Activated T-helper 17 cell treated with anti-CD3 and anti-CD28 coated beads, Interleukin-2, amount 50 U/mL, for 72 hours (primary cell): ENCODE data around the gene PAX5. TPM values are rescaled to one million over a fixed set of nuclear protein-coding genes. Genes with fewer than 3 reads are reported as not detected.

ENCODE experiments used
- ATAC-seq: fragments of 150-1000 bp; cut with Tn5 transposase; replicated peaks from 2 replicates; pipeline ENCODE4 v1.10.0; 2021; ENCODE audit warnings: mild to moderate bottlenecking, moderate library complexity
- H3K27ac Mint-ChIP-seq: one replicate; pipeline ENCODE4 v1.8.0; 2022; ENCODE audit warnings: mixed read lengths
- H3K27me3 Mint-ChIP-seq: one replicate; pipeline ENCODE4 v1.8.0; 2022; ENCODE audit warnings: mixed read lengths
- H3K36me3 Mint-ChIP-seq: one replicate; pipeline ENCODE4 v1.8.0; 2022; ENCODE audit warnings: low read depth, mild to moderate bottlenecking, mixed read lengths
- H3K4me1 Mint-ChIP-seq: one replicate; pipeline ENCODE4 v1.8.0; 2022; ENCODE audit warnings: mixed read lengths
- H3K4me3 Mint-ChIP-seq: one replicate; pipeline ENCODE4 v1.8.0; 2022; ENCODE audit warnings: mild to moderate bottlenecking, mixed read lengths
- H3K9me3 Mint-ChIP-seq: one replicate; pipeline ENCODE4 v1.8.0; 2022; ENCODE audit warnings: mixed read lengths
- total RNA-seq, 2 donors: library from RNA; stranded (reverse); gene quantifications; one replicate each; pipeline ENCODE4 v1.2.3, GENCODE V29; 2022

The PAX5 gene
- total RNA-seq, 2 donors from 2014 or later, result 0.30 to 0.66 TPM

GRCh38 chr9:36993933-36994764, 39.9 kb downstream of the PAX5 start:
- Mint-ChIP-seq H3K4me1 (no peaks in the 10 kb centered on the region), H3K4me3 (no peak overlapping the region), H3K36me3 (no peaks in the 10 kb centered on the region), H3K27me3 (peaks cover 32% of the 10 kb centered on the region), H3K27ac (no peak overlapping the region), H3K9me3 (no peaks in the 10 kb centered on the region)
- ATAC-seq, result no peak

GRCh38 chr9:36992501-36993316, 41.4 kb downstream of the PAX5 start:
- H3K4me1 Mint-ChIP-seq, result no peaks in the 10 kb centered on the region
- no peaks in the 10 kb centered on the region for H3K9me3 Mint-ChIP-seq
- ATAC-seq, result no peak
- H3K27me3 Mint-ChIP-seq, result peaks cover 38% of the 10 kb centered on the region
- no peak overlapping the region for H3K4me3 Mint-ChIP-seq
- no peak overlapping the region for H3K27ac Mint-ChIP-seq
- H3K36me3 Mint-ChIP-seq, result no peaks in the 10 kb centered on the region

- peaks cover 4% of the 10 kb centered on the region for H3K4me1 Mint-ChIP-seq
- no peaks in the 10 kb centered on the region for H3K9me3 Mint-ChIP-seq
- H3K27me3 Mint-ChIP-seq, result peaks cover 48% of the 10 kb centered on the region
- no peak overlapping the region for H3K27ac Mint-ChIP-seq
- peaks cover 4% of the 10 kb centered on the region for H3K36me3 Mint-ChIP-seq
- H3K4me3 Mint-ChIP-seq, result no peak overlapping the region
- peak; percentile 34 for ATAC-seq
These were observed 42.4 kb downstream of the PAX5 start for GRCh38 chr9:36991516-36992134.

GRCh38 chr9:36988848-36989247, 45.2 kb downstream of the PAX5 start:
- peaks cover 4% of the 10 kb centered on the region for H3K36me3 Mint-ChIP-seq
- H3K9me3 Mint-ChIP-seq, result no peaks in the 10 kb centered on the region
- H3K4me1 Mint-ChIP-seq, result peaks cover 4% of the 10 kb centered on the region
- H3K4me3 Mint-ChIP-seq, result no peak overlapping the region
- H3K27me3 Mint-ChIP-seq, result peaks cover 56% of the 10 kb centered on the region
- ATAC-seq, result no peak
- no peak overlapping the region for H3K27ac Mint-ChIP-seq

- H3K4me3 Mint-ChIP-seq, result no peak overlapping the region
- ATAC-seq, result peak; percentile 77
- H3K9me3 Mint-ChIP-seq, result no peaks in the 10 kb centered on the region
- peaks cover 61% of the 10 kb centered on the region for H3K27me3 Mint-ChIP-seq
- H3K36me3 Mint-ChIP-seq, result peaks cover 4% of the 10 kb centered on the region
- H3K27ac Mint-ChIP-seq, result no peak overlapping the region
- peaks cover 4% of the 10 kb centered on the region for H3K4me1 Mint-ChIP-seq
These were observed 46.2 kb downstream of the PAX5 start for GRCh38 chr9:36987891-36988290.

- Mint-ChIP-seq H3K4me3 (no peak overlapping the region), H3K27ac (no peak overlapping the region), H3K9me3 (no peaks in the 10 kb centered on the region)
These were observed 46.7 kb downstream of the PAX5 start for GRCh38 chr9:36987409-36987808.

GRCh38 chr9:36986468-36987408, 47.3 kb downstream of the PAX5 start:
- Mint-ChIP-seq H3K36me3 (peaks cover 4% of the 10 kb centered on the region), H3K4me1 (peaks cover 4% of the 10 kb centered on the region), H3K27me3 (peaks cover 64% of the 10 kb centered on the region), H3K9me3 (no peaks in the 10 kb centered on the region), H3K4me3 (peak overlapping the region; percentile 51), H3K27ac (no peak overlapping the region)
- ATAC-seq, result no peak

More at GRCh38 chr9:36987409-36987808, 46.7 kb downstream of the PAX5 start:
- ATAC-seq, result no peak
- H3K4me1 Mint-ChIP-seq, result peaks cover 4% of the 10 kb centered on the region
- peaks cover 66% of the 10 kb centered on the region for H3K27me3 Mint-ChIP-seq
- H3K36me3 Mint-ChIP-seq, result peaks cover 4% of the 10 kb centered on the region

GRCh38 chr9:36985769-36986467, 48.1 kb downstream of the PAX5 start:
- Mint-ChIP-seq H3K9me3 (no peaks in the 10 kb centered on the region), H3K4me1 (peaks cover 4% of the 10 kb centered on the region), H3K27ac (no peak overlapping the region), H3K4me3 (peak overlapping the region; percentile 46), H3K36me3 (peaks cover 4% of the 10 kb centered on the region), H3K27me3 (peaks cover 61% of the 10 kb centered on the region)
- ATAC-seq, result no peak

- Mint-ChIP-seq H3K27ac (no peak overlapping the region), H3K36me3 (peaks cover 4% of the 10 kb centered on the region), H3K4me1 (peaks cover 4% of the 10 kb centered on the region), H3K27me3 (peaks cover 59% of the 10 kb centered on the region), H3K9me3 (no peaks in the 10 kb centered on the region), H3K4me3 (peak overlapping the region; percentile 46)
- no peak for ATAC-seq
These were observed 48.9 kb downstream of the PAX5 start for GRCh38 chr9:36985061-36985768.

- H3K4me1 Mint-ChIP-seq, result no peaks in the 10 kb centered on the region
- H3K9me3 Mint-ChIP-seq, result no peaks in the 10 kb centered on the region
- H3K4me3 Mint-ChIP-seq, result no peak overlapping the region
- peaks cover 47% of the 10 kb centered on the region for H3K27me3 Mint-ChIP-seq
- H3K27ac Mint-ChIP-seq, result no peak overlapping the region
- no peaks in the 10 kb centered on the region for H3K36me3 Mint-ChIP-seq
- no peak for ATAC-seq
These were observed 53.7 kb downstream of the PAX5 start for GRCh38 chr9:36980148-36980974.

- Mint-ChIP-seq H3K27ac (no peak overlapping the region), H3K4me1 (no peaks in the 10 kb centered on the region), H3K36me3 (no peaks in the 10 kb centered on the region), H3K27me3 (peaks cover 29% of the 10 kb centered on the region), H3K4me3 (no peak overlapping the region), H3K9me3 (no peaks in the 10 kb centered on the region)
- ATAC-seq, result no peak
These were observed 57.6 kb downstream of the PAX5 start for GRCh38 chr9:36976371-36977030.

- Mint-ChIP-seq H3K9me3 (no peaks in the 10 kb centered on the region), H3K27me3 (peaks cover 20% of the 10 kb centered on the region), H3K4me1 (no peaks in the 10 kb centered on the region)
These were observed 59.3 kb downstream of the PAX5 start for GRCh38 chr9:36974731-36975130.

More at GRCh38 chr9:36974731-36975130, 59.3 kb downstream of the PAX5 start:
- H3K36me3 Mint-ChIP-seq, result no peaks in the 10 kb centered on the region
- no peak for ATAC-seq
- no peak overlapping the region for H3K27ac Mint-ChIP-seq
- no peak overlapping the region for H3K4me3 Mint-ChIP-seq
